Keratinocyte (primary cell): Measurements from ENCODE around the gene RAB1B.

Experiments used
- EZH2 ChIP-seq: IDR thresholded peaks from one replicate; pipeline ENCODE4 v1.6.1; 2012; ENCODE audit warnings: inconsistent platforms, mild to moderate bottlenecking, low read length, moderate library complexity
- TF ChIP-seq, protein P1 (sequence below), 3 experiments: IDR thresholded peaks in 1 of 3; conservative IDR thresholded peaks in 1 of 3; optimal IDR thresholded peaks in 1 of 3; 2 replicates in 2 of 3; 3 replicates in 1 of 3; pipeline versions ENCODE3 to v1.5.1; 2011; ENCODE audit warnings: low read length in 3 of 3, mild to moderate bottlenecking in 3 of 3, moderate library complexity in 2 of 3, control low read depth in 1 of 3, inconsistent platforms in 1 of 3; ENCODE audit not compliant: insufficient read depth in 2 of 3; ENCODE audit errors: extremely low read depth in 1 of 3

DNA sequence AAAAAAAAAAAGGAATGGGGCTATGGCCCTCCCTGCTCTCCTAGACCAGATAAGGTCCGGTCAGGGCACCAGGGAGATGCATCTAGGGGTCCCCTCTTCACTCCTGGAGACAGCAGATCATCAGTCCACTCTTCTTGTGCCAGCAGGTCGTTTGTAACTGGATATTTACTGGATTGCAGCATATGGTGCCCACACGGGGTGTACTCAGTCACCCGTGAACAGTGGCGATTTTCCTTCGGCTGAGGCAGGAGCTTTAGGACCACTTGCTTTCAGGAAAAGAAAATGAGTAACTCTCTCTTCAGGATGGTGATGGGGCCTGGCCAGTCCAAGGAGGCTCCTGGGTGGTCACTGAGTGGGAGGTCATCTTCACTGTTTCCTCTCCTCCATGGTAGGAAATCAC lies 38.3 kb upstream of the RAB1B start:
- TF ChIP-seq EZH2, result no peak
- TF ChIP-seq, protein P1, sequence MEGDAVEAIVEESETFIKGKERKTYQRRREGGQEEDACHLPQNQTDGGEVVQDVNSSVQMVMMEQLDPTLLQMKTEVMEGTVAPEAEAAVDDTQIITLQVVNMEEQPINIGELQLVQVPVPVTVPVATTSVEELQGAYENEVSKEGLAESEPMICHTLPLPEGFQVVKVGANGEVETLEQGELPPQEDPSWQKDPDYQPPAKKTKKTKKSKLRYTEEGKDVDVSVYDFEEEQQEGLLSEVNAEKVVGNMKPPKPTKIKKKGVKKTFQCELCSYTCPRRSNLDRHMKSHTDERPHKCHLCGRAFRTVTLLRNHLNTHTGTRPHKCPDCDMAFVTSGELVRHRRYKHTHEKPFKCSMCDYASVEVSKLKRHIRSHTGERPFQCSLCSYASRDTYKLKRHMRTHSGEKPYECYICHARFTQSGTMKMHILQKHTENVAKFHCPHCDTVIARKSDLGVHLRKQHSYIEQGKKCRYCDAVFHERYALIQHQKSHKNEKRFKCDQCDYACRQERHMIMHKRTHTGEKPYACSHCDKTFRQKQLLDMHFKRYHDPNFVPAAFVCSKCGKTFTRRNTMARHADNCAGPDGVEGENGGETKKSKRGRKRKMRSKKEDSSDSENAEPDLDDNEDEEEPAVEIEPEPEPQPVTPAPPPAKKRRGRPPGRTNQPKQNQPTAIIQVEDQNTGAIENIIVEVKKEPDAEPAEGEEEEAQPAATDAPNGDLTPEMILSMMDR (optimal IDR thresholded peaks at IDR 0.05 in 1 of 3, IDR thresholded peaks at IDR 0.05 in 1 of 3, conservative IDR thresholded peaks at IDR 0.05 in 1 of 3; ENCODE audit: extremely low read depth in 1 of 3, insufficient read depth in 2 of 3, low read length in 3 of 3), result no peak
